Umbilical cord (tissue), 2 donors: ENCODE data around the gene TEK. TPM values are rescaled to one million over a fixed set of nuclear protein-coding genes. Genes with fewer than 3 reads are reported as not detected.

ENCODE experiments used
- DNase-seq: peaks from one replicate; pipeline ENCODE4 v3.0.0-alpha.2; 2015; ENCODE audit warnings: low spot score
- total RNA-seq: library from RNA; depleted of rRNA; stranded (reverse); fragments of >200 nt; gene quantifications from one replicate; pipeline ENCODE4 v1.2.3, GENCODE V29; 2014; ENCODE audit warnings: low replicate concordance; ENCODE audit not compliant: insufficient read depth

TEK gene
- total RNA-seq, 1 donor from 2014 or later, result 28.6 TPM

GRCh38 chr9:27179245-27179865 is 70.3 kb downstream of the TEK start:
- DNase-seq, result no peak

DNA sequence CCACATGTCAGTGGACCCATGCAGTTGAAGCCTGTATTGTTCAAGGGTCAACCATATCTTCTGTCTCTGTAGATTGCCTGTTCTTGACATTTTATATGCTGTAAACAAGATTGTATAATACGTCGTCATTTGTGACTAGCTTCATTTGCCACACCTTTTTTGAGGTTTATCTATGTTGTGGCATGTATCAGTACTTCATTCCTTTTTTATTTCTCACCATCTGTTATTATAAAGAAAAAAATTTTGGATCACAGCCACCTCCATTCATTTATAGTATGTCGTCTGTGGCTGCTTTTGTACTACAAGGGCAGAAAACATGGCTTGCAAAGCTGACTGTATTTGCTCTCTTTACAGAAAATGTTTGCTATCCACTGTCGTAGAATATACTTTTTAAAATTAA is 72.4 kb downstream of the TEK start:
- DNase-seq, result no peak

- no peak for DNase-seq
Observed at GRCh38 chr9:27182421-27182820, 73.4 kb downstream of the TEK start.

DNA sequence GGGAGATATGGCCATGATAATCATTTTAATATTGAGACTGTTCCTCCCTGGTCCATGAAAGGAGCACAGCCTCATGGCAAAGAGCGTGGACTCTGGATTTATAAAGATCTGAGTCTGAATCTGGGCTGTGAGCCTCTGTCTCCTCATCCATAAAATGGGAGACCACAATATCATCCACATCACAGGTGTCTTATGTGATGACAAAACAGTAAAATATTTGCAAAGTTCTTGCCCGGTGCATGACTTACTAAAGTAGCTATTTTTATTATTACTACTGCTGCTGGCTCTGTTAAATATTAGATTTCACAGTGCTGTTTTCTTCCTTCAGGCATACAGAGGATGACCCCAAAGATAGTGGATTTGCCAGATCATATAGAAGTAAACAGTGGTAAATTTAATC is 74.1 kb downstream of the TEK start:
- no peak for DNase-seq

DNA sequence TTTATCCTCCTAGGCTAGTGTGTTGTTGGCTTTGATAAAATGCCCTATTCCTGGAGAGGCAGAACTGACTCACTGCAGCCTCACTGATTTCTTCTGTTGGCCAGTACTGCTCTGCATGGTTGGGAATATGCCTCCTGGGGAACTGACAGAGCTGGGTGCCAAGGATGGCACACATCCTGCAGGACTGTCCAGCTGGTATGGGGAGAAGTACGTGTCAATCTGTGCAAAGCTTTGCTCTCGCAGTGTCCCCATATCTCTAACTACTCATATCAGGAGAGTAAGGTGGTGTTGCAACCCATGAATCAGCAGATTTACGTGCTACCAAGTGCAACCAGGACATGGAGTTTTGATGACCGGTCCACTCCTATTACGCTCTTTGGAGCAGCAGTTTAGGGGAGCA is 74.7 kb downstream of the TEK start:
- no peak for DNase-seq

DNA sequence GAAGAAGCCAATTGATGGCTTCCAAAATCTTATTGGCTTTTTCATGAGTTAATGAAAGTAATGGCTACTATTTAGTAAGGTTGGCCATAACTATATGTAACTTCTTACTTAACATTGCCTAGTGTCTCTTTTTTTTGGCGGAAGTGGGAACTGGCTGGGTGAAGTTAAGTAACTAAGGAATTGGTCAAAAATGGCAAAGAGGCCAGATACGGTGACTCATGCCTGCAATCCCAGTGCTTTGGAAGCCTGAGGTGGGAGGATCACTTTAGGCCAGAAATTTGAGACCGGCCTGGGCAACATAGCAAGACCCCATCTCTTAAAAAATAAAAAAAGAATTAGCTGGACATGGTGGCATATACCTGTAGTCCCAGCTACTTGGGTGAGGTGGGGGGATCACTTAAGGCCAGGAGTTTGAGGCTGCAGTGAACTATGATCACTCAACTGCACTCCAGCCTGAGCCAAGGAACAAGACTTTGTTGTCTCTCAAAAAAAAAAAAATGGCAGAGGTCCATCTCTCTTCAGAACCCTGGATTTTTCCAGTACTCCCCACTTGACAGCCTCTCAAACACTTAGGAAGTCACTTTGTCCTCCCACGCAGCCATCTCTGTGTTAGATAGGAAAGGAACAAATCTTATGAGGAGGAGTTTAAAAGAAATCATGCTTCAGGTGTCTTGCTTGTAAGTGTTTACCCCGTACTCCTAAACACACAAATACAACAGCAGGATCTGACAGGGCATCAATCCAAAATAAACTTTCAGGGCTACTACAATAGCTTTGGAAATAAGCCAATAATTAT is 75.7 kb downstream of the TEK start:
- DNase-seq, result no peak

DNA sequence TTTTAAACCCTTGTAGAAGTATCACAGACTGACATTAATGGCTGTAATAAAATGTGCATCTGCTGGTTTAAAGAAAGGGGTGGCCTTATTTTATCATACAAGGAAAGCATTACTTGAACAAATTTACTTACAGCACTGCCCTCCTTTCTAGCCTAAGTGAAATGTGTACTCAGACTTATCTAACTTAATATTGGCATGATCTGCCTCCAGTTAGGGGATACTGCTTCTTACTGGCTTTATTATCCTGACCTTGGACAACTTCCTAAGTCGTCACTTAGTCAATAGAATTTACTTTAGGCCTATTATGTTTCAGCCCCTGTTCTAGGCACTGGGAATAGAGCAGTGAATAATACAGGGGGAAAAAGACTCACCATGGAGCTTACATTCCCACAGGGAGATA is 79.4 kb downstream of the TEK start:
- no peak for DNase-seq

DNA sequence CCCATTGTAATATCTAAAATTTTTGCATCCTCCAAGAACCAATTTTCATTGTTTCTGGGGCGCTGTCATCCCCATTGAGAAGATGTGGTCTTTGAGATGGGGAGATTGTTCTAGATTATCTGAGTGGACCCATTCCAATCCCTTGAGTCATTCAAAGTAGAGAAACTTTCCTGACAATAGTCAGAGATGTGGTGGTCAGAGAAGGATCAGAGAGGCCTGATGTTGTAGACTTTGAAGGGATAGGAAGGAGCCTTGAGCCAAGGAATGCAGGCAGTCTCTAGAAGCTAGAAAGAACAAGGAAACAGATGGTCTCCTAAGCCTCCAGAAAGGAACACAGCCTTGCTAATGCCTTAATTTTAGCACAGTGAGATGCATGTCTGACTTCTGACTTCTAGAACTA is 80.4 kb downstream of the TEK start:
- DNase-seq, result no peak

GRCh38 chr9:27192291-27192960 is 83.4 kb downstream of the TEK start:
- no peak for DNase-seq

DNA sequence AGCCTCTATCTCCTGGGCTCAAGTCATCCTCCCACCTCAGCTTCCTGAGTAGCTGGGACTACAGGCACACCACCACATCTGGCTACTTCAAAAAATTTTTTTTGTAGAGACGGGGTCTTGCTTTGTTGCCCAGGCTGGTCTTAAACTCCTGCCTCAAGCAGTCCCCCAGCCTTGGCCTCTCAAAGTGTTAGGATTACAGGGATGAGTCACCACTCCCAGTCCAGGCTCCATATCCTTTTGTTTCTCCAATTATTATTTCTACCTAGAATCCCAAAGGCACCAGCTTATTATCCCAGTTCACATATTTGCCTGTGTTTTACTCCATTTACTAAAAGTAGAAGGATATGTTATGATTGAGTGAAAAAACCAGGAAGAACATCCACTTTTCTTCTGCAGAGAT is 84.9 kb downstream of the TEK start:
- DNase-seq, result no peak

DNA sequence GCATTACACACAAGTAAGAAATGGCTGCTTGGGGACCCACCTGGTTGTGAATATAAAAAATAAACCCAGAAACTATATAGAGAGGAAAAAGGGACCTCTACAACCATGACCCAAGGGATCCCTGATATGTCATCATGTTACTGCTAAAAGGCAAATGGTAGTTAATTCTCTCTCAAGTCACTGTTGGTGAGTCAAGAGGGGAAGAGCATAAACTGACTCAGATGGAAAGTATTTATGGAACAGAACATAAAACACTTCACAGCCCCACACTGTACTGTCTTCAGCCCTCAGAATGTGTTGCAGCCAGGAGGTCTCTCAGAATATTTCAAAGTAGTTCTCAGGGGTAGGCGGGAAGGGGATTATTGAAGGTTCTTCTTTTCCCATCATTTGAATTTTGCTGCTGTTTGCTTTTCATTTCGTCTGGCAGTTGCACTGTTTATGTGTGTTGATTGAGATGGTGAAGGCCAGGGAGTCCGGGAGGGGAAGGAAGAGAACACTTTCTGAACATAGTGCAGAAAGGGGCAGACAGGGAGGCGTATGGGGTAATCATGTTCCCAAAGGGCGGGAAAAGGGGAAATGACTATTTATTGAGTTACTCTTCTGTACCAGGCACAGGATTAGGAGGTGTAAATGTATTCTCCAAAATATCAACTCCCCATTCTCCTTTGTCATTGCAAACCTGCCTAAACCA is 85.5 kb downstream of the TEK start:
- DNase-seq, result peak; percentile 88

GRCh38 chr9:27195191-27195590 is 86.2 kb downstream of the TEK start:
- DNase-seq, result peak; percentile 40

GRCh38 chr9:27196383-27196782 is 87.4 kb downstream of the TEK start:
- DNase-seq, result no peak

DNA sequence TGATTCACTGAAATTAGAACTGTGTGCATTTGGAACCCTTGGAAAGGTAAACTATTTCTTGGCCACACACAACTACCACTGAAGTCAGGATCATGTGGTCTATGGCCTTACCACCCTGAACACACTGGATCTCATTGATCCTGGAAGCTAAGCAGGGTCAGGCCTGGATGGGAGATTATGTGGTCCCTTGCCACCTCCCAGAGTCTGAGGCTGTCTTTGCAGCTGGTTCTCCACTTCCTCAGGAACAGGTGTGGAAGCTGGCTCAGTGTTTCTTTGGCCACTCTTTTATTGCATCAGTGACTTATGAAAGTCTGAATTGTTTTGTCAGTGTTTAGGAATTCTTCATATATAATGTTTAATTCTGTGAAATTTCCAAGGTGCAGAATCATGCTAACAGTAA is 89.2 kb downstream of the TEK start:
- DNase-seq, result no peak

DNA sequence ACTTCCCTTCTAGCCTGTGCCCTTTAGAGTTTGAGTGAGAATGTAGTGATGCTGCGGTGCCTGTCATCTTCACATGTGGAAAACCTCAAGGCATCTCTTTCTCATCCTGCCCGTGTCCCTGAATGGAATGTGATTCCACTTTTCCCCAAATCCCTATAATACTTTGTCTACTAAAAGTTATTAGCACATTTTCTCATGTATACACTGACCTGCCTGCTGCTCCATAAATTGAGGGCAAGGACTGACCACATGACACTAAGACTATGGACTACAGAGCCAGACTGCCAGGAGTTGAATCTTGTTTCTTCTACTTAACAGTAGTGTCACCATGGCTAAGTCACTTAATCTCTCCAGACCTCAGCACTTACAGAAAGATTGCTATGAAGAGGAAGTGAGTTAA is 93.0 kb downstream of the TEK start:
- no peak for DNase-seq

GRCh38 chr9:27203783-27204182 is 94.8 kb downstream of the TEK start:
- peak; percentile 57 for DNase-seq

DNA sequence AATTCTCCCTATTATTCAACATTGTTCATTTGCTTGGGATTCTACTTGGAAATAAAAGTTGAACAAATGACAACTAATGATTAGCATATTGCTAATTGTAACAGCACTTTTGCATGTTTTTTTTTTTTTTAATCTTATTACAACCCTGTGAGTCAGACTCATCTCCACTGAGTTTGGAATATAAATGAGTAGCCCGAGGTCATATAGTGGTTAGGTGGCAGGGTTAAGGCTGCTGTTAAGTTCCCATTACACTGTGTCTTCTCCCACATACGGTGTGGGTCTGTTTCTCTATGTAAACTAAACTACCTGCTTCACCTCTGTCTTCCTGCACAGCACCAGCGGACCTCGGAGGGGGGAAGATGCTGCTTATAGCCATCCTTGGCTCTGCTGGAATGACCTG is 95.6 kb downstream of the TEK start:
- no peak for DNase-seq

DNA sequence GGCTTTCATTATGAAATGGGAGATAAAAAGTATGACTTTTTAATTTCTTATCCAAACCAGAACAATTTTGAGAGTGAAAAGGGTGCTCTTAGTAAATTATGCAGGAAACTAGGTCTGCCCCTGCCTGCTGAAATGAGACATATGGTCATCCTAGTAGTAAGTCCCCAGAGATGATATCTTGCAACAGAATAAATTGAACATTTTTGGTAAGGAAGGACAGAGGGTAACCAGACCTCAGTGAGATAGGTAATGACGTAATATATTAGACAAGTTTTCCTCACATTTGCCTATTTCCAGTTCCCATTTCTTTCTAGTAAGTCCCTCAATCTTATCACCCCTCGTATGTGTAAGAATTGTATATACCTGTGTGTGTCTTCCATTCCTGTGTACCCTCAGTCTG is 96.2 kb downstream of the TEK start:
- no peak for DNase-seq

GRCh38 chr9:27206041-27206440 is 97.0 kb downstream of the TEK start:
- peak; percentile 47 for DNase-seq

GRCh38 chr9:27209034-27209433 is 100.0 kb downstream of the TEK start:
- no peak for DNase-seq

DNA sequence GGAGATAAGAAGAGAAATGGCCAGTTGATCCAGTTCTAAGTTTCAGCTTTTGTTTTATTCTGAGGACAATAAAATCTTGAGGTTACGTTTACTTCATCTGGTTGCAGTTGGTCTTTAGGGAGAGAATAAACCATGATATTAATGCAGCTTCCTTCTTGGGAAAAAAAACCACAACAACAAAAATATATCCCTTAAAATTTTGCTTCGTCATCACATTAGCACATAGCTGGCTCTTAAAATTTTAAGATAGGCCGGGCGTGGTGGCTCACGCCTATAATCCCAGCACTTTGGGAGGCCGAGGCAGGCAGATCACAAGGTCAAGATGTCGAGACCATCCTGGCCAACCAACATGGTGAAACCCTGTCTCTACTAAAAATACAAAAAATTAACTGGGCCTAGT is 101.6 kb downstream of the TEK start:
- no peak for DNase-seq

- no peak for DNase-seq
Observed at GRCh38 chr9:27212191-27212590, 103.2 kb downstream of the TEK start.
